ENCODE data around the gene TEAD4. TPM values are rescaled to one million over a fixed set of nuclear protein-coding genes. Genes with fewer than 3 reads are reported as not detected.

Gene TEAD4
- total RNA-seq, 1 donor from 2014 or later, result 19.7 TPM

DNA sequence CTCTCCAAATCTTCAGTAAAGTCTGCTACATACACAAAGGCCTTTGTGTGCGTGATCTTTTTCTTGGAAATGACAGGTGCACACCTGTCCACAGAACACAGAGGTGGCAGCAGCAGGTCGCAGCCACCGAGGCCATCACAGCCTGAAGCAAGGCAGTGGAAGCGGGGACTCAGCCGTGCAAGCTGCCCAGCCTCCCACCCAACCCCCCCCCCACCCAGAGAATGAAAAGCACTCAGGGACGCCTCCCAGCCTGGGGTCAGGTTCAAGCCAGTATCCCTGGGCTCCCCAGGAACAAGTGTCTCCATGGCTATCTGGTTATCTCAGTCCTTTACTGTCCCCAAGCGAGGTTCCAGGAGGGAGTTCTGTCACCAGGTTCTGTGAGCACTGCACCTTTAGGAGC, 86.8 kb downstream of the TEAD4 start:
- Mint-ChIP-seq H3K36me3 (ENCODE audit: insufficient read depth) (no peaks in the 10 kb centered on the region), H3K27me3 (peaks cover 27% of the 10 kb centered on the region), H3K4me3 (ENCODE audit: low read depth) (no peak overlapping the region), H3K9me3 (ENCODE audit: low read depth) (no peaks in the 10 kb centered on the region), H3K27ac (no peak overlapping the region), H3K4me1 (ENCODE audit: low read depth) (peaks cover 1% of the 10 kb centered on the region)
- TF ChIP-seq, protein P1, sequence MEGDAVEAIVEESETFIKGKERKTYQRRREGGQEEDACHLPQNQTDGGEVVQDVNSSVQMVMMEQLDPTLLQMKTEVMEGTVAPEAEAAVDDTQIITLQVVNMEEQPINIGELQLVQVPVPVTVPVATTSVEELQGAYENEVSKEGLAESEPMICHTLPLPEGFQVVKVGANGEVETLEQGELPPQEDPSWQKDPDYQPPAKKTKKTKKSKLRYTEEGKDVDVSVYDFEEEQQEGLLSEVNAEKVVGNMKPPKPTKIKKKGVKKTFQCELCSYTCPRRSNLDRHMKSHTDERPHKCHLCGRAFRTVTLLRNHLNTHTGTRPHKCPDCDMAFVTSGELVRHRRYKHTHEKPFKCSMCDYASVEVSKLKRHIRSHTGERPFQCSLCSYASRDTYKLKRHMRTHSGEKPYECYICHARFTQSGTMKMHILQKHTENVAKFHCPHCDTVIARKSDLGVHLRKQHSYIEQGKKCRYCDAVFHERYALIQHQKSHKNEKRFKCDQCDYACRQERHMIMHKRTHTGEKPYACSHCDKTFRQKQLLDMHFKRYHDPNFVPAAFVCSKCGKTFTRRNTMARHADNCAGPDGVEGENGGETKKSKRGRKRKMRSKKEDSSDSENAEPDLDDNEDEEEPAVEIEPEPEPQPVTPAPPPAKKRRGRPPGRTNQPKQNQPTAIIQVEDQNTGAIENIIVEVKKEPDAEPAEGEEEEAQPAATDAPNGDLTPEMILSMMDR (IDR thresholded peaks at IDR 0.05; ENCODE audit: unreplicated experiment), result no peak
- no peak for DNase-seq (ENCODE audit: low spot score, unreplicated experiment)

DNA sequence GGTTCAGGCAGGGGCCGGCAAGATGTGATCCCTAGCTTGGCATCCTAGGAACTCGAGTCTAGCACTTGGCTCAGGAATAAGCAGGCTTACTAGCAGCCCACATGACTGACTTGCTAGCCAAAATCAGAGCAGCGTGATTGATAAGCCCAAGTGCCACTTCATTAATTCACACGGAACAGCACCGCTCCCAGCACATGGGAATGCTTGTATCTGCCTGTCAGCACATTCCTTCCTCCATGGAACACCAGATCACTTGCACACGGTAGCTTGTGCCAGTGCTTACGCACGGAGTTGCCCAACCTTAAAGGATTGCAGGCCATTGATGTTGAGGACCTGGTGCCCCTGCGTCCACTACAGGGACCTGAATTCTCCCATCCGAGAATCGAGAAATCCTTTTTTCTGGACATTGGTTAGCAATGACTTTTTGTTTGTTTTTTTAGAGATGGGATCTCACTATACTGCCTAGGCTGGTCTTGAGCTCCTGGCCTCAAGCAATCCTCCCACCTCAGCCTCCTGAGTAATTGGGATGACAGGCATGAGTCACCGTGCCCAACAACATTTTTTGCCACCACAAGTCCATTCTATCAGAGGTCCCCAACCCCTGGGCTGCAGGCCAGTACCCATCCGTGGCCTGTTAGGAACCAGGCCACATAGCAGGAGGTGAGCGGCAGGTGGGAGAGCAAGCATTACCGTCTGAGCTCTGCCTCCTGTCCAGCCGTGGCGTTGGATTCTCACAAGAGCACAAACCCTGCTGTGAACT, 87.4 kb downstream of the TEAD4 start:
- TF ChIP-seq, protein P1 (IDR thresholded peaks at IDR 0.05; ENCODE audit: unreplicated experiment), result no peak
- no peaks in the 10 kb centered on the region for H3K9me3 Mint-ChIP-seq (ENCODE audit: low read depth)
- no peak overlapping the region for H3K4me3 Mint-ChIP-seq (ENCODE audit: low read depth)
- no peaks in the 10 kb centered on the region for H3K36me3 Mint-ChIP-seq (ENCODE audit: insufficient read depth)
- DNase-seq (ENCODE audit: low spot score, unreplicated experiment), result no peak
- no peak overlapping the region for H3K27ac Mint-ChIP-seq
- H3K4me1 Mint-ChIP-seq (ENCODE audit: low read depth), result peaks cover 1% of the 10 kb centered on the region
- peaks cover 33% of the 10 kb centered on the region for H3K27me3 Mint-ChIP-seq

DNA sequence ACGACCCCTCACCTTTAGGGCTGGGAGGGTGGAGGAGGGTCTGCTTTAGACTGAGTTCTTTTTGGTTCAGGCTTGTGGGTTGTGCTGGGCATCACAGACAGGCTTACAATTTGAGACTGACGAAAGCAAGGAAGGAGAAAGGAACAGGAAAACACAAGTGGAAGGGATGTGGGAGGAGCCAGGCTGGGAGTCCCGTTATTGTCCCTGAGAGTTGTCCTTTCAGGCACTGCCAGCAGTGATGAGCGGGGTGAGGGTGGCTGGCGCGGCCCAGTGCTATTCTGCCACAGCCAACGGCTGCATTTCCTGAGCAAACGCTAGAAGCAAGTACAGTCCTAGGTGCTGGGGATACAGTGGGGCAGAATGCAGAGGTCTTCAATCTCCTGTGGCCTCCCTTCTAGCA, 88.8 kb downstream of the TEAD4 start:
- H3K4me1 Mint-ChIP-seq (ENCODE audit: low read depth), result peaks cover 1% of the 10 kb centered on the region
- H3K27me3 Mint-ChIP-seq, result peaks cover 36% of the 10 kb centered on the region
- H3K36me3 Mint-ChIP-seq (ENCODE audit: insufficient read depth), result no peaks in the 10 kb centered on the region
- no peak for DNase-seq (ENCODE audit: low spot score, unreplicated experiment)
- H3K9me3 Mint-ChIP-seq (ENCODE audit: low read depth), result no peaks in the 10 kb centered on the region
- TF ChIP-seq, protein P1 (IDR thresholded peaks at IDR 0.05; ENCODE audit: unreplicated experiment), result no peak
- H3K27ac Mint-ChIP-seq, result no peak overlapping the region
- no peak overlapping the region for H3K4me3 Mint-ChIP-seq (ENCODE audit: low read depth)

DNA sequence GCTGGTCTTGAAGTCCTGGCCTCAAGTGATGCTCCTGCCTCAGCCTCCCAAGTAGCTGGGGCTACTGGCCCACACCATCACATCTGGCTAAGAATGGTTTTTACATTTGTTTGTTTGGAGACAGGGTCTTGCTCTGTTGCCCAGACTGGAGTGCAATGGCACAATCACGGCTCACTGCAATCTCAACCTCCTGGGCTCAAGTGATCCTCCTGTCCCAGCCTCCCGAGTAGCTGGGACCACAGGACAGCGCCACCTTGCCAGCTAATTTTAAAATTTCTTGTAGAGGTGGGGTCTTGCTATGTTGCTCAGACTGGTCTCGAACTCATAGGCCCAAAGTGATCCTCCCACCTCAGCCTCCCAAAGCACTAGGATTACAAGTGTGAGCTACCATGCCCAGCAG, 89.3 kb downstream of the TEAD4 start:
- Mint-ChIP-seq H3K27me3 (peaks cover 36% of the 10 kb centered on the region), H3K4me1 (ENCODE audit: low read depth) (peaks cover 1% of the 10 kb centered on the region), H3K27ac (no peak overlapping the region), H3K4me3 (ENCODE audit: low read depth) (no peak overlapping the region), H3K9me3 (ENCODE audit: low read depth) (no peaks in the 10 kb centered on the region), H3K36me3 (ENCODE audit: insufficient read depth) (no peaks in the 10 kb centered on the region)
- DNase-seq (ENCODE audit: low spot score, unreplicated experiment), result no peak
- TF ChIP-seq, protein P1 (IDR thresholded peaks at IDR 0.05; ENCODE audit: unreplicated experiment), result no peak

DNA sequence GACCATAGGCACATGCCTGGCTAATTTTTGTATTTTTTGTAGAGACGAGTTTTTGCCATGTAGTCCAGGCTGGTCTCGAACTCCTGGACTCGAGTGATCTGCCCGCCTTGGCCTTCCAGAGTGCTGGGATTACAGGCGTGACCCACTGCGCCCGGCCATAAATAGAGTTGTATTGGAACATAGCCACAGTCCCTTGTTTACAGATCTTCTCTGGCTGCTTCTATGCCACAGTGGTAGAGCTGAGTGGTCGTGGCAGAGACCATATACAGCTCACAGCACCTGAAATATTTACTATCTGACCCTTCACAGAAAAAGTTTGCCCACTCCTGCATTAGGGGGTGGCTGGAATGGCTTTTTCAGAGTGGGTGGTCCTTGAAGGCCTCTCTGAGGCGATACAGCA, 90.0 kb downstream of the TEAD4 start:
- Mint-ChIP-seq H3K27ac (no peak overlapping the region), H3K4me3 (ENCODE audit: low read depth) (no peak overlapping the region), H3K4me1 (ENCODE audit: low read depth) (peaks cover 1% of the 10 kb centered on the region), H3K27me3 (peaks cover 36% of the 10 kb centered on the region), H3K9me3 (ENCODE audit: low read depth) (no peaks in the 10 kb centered on the region), H3K36me3 (ENCODE audit: insufficient read depth) (no peaks in the 10 kb centered on the region)
- DNase-seq (ENCODE audit: low spot score, unreplicated experiment), result no peak
- TF ChIP-seq, protein P1 (IDR thresholded peaks at IDR 0.05; ENCODE audit: unreplicated experiment), result no peak

All from progenitor cell of endocrine pancreas (in vitro differentiated cells).